Raji (cell line): ENCODE data around the gene EFNA5.

Experiments
- POLR2A ChIP-seq: IDR thresholded peaks from 2 replicates; pipeline ENCODE4 v1.6.1; 2011; ENCODE audit warnings: low read depth, low read length, control low read depth; ENCODE audit not compliant: insufficient read depth

The EFNA5 gene

DNA sequence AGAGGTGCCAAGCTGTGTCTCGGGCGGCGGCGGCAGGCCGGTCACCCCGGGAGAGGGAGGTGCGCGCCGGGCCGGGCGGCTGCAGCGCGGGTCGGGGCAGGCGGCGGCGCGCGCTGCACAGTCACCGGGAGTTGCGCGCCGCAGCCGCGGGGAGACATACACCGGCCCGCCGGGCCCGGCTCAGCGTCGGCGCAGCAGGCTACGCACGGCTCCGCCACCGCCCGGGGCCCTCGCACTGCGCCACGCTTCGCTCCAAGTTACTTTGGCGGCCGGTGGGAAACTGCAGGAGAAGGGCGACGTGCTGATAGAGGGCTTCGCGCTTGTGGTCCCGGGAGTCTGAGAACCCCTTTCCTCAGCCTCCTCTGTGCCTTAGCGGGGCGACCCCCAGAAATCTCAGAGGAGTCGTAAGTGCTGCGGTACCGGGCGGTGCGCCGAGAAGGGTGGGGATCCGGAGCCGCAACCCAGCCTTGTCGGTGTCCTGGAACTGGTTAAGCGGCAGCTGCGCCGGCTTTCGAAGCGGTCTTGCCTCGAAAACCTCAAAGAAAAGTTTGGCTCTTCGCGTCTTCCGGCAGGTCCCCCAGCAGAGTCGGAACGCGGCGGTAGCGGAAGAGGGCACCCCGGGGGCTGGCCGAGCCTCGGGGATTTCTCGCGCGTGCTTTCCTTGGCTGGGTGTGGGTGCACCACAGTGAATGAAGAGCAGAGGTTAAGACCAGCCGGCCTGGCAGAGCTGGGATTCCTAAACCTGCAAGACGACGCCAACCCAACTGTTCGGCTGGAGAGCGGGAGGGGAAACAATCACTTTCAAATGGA lies at the start of gene EFNA5:
Gene EFNA5 (minus strand): TSS at position 6 of the 810 bp plus-strand sequence.
- TF ChIP-seq POLR2A: no peak

DNA sequence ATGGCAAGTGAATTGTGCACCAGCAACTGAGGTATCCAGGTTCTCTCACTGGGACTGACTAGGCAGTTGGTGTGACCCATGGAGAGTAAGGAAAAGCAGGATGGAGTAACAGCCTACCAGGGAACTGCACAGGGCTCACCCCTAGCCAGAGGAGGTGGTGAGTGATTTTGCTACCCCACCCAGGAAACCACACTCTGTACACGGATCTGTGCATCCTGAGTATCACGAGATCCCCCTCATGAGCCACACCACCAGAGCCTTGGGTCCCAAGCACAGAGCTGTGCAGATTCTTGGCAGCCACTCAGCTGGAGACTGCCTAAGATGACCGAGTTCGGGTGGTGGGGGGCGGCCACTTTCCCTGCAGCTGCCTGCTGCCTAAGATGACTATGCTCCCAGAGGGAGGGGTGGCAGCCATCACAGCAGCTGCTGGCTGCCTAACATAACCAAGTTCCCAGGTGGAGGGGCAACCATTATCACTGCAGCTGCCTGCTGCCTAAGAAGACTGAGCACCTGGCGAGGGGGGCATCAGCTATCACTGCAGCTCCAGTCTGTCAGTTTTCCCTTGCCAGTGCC lies 48.4 kb upstream of the EFNA5 start:
- no peak for TF ChIP-seq POLR2A

DNA sequence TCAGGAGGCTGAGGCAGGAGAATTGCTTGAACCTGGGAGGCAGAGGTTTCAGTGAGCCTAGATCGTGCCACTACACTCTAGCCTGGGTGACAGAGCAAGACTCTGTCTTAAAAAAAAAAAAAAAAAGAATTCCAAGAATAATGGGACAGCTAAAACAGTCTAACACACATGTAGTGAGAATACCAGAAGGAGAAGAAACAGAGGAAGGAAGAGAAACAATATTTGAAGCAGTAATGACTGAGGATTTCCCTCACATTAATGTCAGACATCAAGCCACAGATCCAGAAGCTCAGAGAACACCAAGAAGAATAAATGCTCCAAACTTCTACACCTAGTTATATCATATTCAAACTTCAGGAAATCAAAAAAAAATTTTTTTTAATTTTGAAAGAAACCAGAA lies 47.1 kb upstream of the EFNA5 start:
- no peak for TF ChIP-seq POLR2A

DNA sequence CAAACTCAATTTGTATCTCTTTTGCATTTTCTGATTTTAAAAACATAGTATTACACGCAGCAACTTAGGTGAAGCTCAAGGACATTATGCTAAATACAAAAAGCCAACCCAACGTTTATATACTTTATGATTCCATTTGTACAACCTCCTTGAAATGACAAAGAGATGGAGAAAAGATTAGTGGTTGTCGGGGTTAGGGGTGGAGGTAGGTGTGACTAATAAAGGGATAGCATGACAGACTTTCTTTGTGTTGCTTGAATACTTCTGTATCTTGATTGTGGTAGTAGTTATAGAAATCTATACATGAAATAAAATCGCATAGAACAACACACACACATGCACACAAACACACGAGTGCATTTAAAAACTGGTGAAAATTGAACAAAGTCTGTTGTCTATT lies 42.5 kb upstream of the EFNA5 start:
- no peak for TF ChIP-seq POLR2A

DNA sequence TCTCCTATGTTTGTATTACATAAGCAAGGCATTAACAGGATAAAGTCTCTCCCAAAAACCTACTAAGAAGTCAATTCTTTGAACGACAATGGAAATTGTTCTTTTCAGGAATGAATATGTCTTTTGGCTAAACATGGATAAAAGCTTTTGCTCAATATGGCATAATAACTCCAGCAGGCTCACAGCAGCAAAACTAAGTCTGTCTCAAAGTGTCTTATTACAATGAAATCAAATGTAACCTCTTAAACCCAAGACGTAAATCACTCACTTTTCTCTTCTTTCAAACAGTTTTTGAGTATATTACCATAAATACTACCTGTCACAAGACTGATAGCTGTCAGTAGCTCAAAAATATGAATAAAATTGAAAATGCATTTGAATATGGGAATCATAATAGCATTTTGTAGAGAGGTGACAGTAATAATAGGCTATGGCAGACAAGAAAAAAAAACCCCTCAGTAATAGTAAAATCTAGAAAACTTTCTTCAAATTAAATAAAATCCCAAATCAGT lies 41.7 kb upstream of the EFNA5 start:
- no peak for TF ChIP-seq POLR2A

DNA sequence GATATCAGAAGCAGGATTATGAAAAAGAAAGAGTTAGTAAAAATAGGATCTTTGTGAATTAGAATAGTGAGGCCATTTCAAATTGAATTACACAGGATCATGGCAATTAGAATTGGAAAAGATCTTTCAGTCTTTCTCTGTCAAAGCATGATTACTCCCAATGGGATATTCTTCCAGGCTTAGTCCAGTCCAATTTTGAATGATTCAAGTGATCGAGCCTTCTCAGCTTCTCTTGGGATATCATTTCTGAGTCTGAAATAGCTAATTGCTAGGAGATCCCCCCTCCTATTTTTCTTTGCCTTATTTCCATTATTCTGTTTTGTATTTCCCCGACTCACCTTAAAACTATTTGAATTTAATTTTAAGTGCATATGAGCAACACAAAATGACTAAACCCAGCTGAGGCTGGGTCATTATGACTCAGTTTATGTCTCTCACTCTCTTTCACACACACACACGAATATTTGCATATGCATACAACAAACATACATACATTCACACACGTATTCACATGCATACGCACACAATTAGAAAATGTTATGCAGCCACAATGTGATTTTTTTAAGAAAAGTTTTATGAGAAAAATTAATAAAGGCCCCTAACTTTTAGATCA lies 34.8 kb upstream of the EFNA5 start:
- no peak for TF ChIP-seq POLR2A

DNA sequence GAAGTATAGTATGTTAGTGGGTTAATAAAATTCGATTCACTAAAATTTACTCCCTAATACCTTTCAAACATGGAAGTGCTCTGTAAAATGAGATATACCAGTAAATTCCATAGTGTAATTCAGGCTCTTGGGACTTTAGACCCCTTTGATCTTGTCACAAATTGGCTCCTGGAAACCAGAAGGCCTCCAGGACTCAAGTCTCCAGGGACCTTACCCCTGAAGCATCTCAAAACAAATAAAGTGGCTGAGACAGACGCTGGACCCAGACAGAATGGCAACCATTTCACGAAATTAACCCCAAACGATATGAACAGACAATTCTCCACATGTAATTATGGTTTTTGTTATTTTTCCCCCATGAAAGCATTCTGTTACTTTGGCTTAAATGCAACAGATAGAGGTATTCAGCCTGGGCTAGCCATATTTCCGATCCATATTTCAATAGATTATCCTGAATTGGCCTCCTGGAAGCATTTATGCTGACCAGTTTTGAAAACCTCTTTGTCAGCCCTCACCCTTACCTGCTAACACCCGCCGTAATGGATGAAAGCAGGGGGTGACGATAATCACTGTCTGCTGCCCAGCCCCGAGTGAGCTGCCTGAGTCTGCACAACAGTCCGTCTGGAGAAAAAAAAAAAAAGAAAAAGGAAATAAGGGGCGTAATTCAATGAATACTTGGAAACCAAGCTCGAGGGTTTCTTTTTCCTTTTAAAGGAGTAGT lies 34.1 kb upstream of the EFNA5 start:
- TF ChIP-seq POLR2A: no peak

DNA sequence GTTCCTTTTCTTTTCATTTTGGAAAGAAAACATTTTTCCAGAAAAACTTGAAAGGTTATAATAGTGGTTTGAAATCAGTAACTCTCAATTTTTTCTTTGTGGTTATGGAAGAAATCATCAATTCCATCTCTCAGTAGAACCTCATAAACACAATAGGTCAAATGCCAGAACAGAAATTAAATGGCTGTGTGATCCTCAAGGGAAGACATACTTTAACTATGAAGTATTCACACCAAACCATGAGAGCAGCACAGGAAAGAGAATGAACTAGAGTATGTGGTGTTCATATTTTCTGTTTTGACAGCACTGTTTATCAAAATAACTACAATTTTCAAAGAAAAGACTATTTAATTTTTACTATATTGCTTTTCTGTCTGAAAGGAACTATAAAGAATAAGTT lies 29.7 kb upstream of the EFNA5 start:
- TF ChIP-seq POLR2A: no peak

DNA sequence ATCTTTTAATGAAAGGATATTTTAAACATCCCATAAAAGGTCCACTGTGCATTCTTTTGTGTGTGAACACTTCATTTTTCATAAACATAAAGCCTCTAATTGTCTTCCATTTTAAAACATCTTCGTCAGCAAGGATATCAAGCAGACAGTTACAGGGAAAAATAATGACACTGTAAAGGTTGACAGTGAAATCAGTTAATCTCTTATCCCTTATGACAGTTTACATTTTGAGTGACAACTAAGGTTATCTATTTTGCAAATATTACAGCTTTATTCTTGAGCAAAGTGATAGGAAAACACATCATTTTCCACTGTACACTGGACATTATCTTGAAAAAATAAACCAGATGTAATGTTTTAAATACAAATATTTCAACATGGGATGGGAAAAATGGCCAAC lies 28.7 kb upstream of the EFNA5 start:
- TF ChIP-seq POLR2A: no peak

DNA sequence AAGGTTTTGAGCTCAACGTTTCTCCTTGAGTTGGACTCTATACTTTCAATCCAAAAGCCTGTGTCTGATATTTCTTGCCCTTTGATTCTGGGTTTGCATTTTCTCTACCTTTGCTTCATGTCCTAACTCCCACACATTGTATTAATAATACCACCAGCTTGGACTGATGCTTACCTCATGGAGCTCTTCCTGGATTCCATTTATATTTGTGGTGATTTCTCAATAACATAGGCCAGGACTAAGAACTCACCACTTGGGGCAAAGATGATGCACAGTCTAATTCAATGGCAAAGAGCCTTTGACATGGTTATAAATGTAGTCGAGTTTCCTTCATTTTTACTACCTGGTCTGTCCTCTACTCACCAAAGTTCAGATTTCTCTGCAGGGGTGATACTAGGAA lies 27.5 kb upstream of the EFNA5 start:
- TF ChIP-seq POLR2A: no peak

DNA sequence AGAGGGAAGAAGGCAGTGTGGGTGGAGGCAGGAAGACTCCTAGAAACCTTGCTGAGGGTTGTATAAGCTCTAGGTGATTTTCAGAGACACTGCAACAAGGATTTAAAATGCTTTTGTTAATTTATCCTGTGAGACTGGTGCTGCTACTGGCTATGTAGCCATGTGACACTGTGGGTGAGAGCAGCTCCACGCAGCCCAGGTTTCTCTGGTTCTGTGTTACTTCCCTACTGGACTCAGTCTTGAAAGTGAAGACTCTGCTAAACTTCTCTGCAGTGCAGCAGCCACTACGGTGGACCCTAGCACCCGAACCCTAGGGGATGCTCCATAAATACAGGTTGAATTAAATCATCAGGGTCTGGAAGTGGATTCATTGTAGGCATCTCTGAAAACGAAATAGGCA lies 25.8 kb upstream of the EFNA5 start:
- TF ChIP-seq POLR2A: no peak

DNA sequence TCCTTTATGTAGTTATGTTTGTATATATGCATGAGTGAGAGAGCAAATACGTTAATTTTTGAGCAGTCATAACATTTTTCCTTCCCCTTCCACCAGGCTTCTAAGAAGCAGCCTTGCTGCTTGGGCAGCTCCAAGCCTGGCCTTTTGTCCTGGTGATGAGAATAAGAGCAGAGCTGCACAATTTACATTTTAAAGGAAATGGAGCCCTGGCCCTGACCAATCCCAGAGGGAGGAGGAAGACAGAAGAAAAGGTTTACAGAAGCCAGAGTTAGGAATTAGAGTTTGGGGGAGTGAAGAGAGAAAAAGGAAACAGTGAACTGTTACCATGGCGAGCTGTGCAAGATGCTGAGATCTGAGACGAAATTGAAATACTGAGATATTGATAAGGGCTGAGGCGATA lies 25.3 kb upstream of the EFNA5 start:
- no peak for TF ChIP-seq POLR2A

DNA sequence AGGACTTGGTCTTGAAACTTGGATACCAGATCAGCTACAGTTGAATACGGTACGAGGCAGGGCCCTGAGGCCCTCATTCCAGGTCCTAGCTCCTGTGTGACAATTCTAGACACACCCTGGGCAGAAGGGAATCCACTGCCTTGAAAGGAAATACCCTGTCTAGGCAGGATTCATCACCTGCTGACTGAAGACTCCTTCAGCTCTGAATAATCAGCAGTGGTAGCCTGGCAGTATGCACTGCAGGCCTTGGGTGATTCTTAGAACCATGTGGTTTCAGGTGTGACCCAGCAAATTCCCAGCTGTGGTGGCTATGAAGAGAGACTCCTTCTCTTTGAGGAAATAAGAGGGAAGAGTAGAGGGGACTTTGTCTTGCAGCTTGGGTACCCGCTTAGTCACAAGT lies 17.2 kb upstream of the EFNA5 start:
- no peak for TF ChIP-seq POLR2A

DNA sequence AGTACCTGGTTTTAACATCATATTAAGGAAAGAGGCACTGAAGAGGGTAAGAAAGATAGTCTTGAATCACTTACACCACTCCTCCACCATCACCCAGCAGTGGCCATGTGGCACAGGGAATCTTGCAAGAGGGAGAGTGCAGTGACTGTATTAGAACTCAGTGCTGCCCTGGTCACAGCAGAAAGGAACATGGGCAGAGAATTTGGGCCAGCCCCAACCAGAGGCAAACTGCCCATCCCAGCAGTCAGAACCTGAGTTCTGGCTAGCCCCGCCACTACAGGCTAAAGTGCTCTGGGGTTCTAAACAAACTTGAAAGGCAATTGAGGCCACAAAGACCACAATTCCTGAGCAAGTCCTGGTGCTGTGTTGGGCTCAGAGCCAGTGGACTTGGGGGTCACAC lies 16.7 kb upstream of the EFNA5 start:
- no peak for TF ChIP-seq POLR2A

DNA sequence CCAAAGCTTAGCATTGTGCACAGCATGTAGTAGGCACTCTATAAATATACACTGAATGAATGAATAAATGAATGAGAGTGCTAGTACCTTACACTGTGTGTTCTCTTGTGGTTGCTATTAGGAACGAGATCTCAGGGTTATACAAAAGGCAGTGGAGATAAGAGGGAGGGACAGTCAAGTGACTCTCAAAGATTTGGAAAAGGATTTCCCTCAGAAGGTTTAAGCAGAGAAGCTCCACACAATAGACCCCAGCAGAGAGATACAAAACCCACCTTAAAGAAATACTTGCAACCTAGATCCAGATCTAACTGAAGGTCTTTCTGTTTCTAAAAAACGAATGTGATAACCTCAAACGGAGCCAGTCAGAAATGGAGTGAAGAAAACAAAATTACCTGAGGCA lies 11.8 kb upstream of the EFNA5 start:
- TF ChIP-seq POLR2A: no peak
